ENCODE results near the gene RAPGEF3.

Gene RAPGEF3

GRCh38 chr12:47717046-47717442 lies 41.6 kb downstream of the RAPGEF3 start:
- Histone ChIP-seq H3K9ac (ENCODE audit: low read length) (peak overlapping the region; percentile 88), H3K79me1 (replicated peaks; ENCODE audit: low read length, poor library complexity, severe bottlenecking) (peaks cover 2% of the 10 kb centered on the region), H3K4me3 (ENCODE audit: insufficient read depth in 1 of 2, low read depth in 1 of 2, low read length in 2 of 2) (no peak overlapping the region), H2AFZ (ENCODE audit: low read depth, low read length) (no peak overlapping the region), H2BK5ac (ENCODE audit: low read depth, low read length, poor library complexity, severe bottlenecking) (no peak overlapping the region), H2BK120ac (ENCODE audit: low read depth, low read length) (no peak overlapping the region), H2BK15ac (ENCODE audit: low read depth, poor library complexity, severe bottlenecking) (no peak overlapping the region), H2AK5ac (ENCODE audit: low read length, severe bottlenecking) (no peak overlapping the region), H4K8ac (ENCODE audit: low read length) (no peak overlapping the region), H3K27me3 (ENCODE audit: control insufficient read depth in 1 of 2, insufficient read depth in 1 of 2, low read length in 2 of 2) (no peaks in the 10 kb centered on the region), H3K4me2 (ENCODE audit: low read length, poor library complexity, severe bottlenecking) (no peak overlapping the region), H3K18ac (ENCODE audit: low read depth in 1 of 2, low read length in 2 of 2) (no peak overlapping the region), H3K4ac (ENCODE audit: low read depth in 1 of 2, low read length in 2 of 2) (no peak overlapping the region), H3K9me3 (ENCODE audit: control insufficient read depth, low read length) (no peaks in the 10 kb centered on the region), H3K23ac (ENCODE audit: low read length in 2 of 2) (no peak overlapping the region), H3K27ac (ENCODE audit: low read length, poor library complexity, severe bottlenecking) (no peak overlapping the region), H3K36me3 (ENCODE audit: control insufficient read depth in 1 of 2, insufficient read depth in 2 of 2, low read depth in 1 of 2, low read length in 2 of 2) (peaks cover 0 to 7% of the 10 kb centered on the region in 2 experiments), H3K4me1 (ENCODE audit: control insufficient read depth, insufficient read depth, low read depth, low read length) (peaks cover 7% of the 10 kb centered on the region), H4K91ac (ENCODE audit: low read length) (no peak overlapping the region), H3K14ac (ENCODE audit: low read length in 2 of 2) (no peak overlapping the region), H2BK12ac (ENCODE audit: low read length in 2 of 2) (no peak overlapping the region)
- DNase-seq: no peak
- WGBS: 91% methylated on average over 6 of the region's 6 CpGs

GRCh38 chr12:47715877-47716548 lies 42.7 kb downstream of the RAPGEF3 start:
- H2BK5ac ChIP-seq (ENCODE audit: low read depth, low read length, poor library complexity, severe bottlenecking): no peak overlapping the region
- H3K36me3 ChIP-seq (ENCODE audit: control insufficient read depth in 1 of 2, insufficient read depth in 2 of 2, low read depth in 1 of 2, low read length in 2 of 2): peaks cover 0 to 7% of the 10 kb centered on the region in 2 experiments
- H3K9ac ChIP-seq (ENCODE audit: low read length): peak overlapping the region; percentile 37
- H3K79me1 ChIP-seq (replicated peaks; ENCODE audit: low read length, poor library complexity, severe bottlenecking): peaks cover 2% of the 10 kb centered on the region
- 89% methylated on average over 11 of the region's 13 CpGs for WGBS
- no peak overlapping the region for H4K91ac ChIP-seq (ENCODE audit: low read length)
- H3K14ac ChIP-seq (ENCODE audit: low read length in 2 of 2): no peak overlapping the region
- H2BK15ac ChIP-seq (ENCODE audit: low read depth, poor library complexity, severe bottlenecking): no peak overlapping the region
- H2BK12ac ChIP-seq (ENCODE audit: low read length in 2 of 2): no peak overlapping the region
- no peak overlapping the region for H2BK120ac ChIP-seq (ENCODE audit: low read depth, low read length)
- DNase-seq: no peak
- no peak overlapping the region for H2AFZ ChIP-seq (ENCODE audit: low read depth, low read length)
- no peaks in the 10 kb centered on the region for H3K27me3 ChIP-seq (ENCODE audit: control insufficient read depth in 1 of 2, insufficient read depth in 1 of 2, low read length in 2 of 2)
- no peak overlapping the region for H3K4me2 ChIP-seq (ENCODE audit: low read length, poor library complexity, severe bottlenecking)
- no peak overlapping the region for H3K27ac ChIP-seq (ENCODE audit: low read length, poor library complexity, severe bottlenecking)
- peak overlapping the region in 1 of 2 experiments; percentile 30 for H3K4ac ChIP-seq (ENCODE audit: low read depth in 1 of 2, low read length in 2 of 2)
- H3K4me1 ChIP-seq (ENCODE audit: control insufficient read depth, insufficient read depth, low read depth, low read length): peaks cover 7% of the 10 kb centered on the region
- H2AK5ac ChIP-seq (ENCODE audit: low read length, severe bottlenecking): no peak overlapping the region
- H4K8ac ChIP-seq (ENCODE audit: low read length): no peak overlapping the region
- H3K23ac ChIP-seq (ENCODE audit: low read length in 2 of 2): no peak overlapping the region
- no peak overlapping the region for H3K18ac ChIP-seq (ENCODE audit: low read depth in 1 of 2, low read length in 2 of 2)
- no peaks in the 10 kb centered on the region for H3K9me3 ChIP-seq (ENCODE audit: control insufficient read depth, low read length)
- peak overlapping the region in 1 of 2 experiments; percentile 60 for H3K4me3 ChIP-seq (ENCODE audit: insufficient read depth in 1 of 2, low read depth in 1 of 2, low read length in 2 of 2)

GRCh38 chr12:47715393-47715876 lies 43.2 kb downstream of the RAPGEF3 start:
- WGBS: 38% methylated on average over 10 of the region's 10 CpGs
- Histone ChIP-seq H3K79me1 (replicated peaks; ENCODE audit: low read length, poor library complexity, severe bottlenecking) (peaks cover 2% of the 10 kb centered on the region), H3K27ac (ENCODE audit: low read length, poor library complexity, severe bottlenecking) (no peak overlapping the region), H3K4me1 (ENCODE audit: control insufficient read depth, insufficient read depth, low read depth, low read length) (peaks cover 7% of the 10 kb centered on the region), H3K14ac (ENCODE audit: low read length in 2 of 2) (no peak overlapping the region), H2BK15ac (ENCODE audit: low read depth, poor library complexity, severe bottlenecking) (no peak overlapping the region), H3K4me2 (ENCODE audit: low read length, poor library complexity, severe bottlenecking) (no peak overlapping the region), H3K4ac (ENCODE audit: low read depth in 1 of 2, low read length in 2 of 2) (no peak overlapping the region), H3K36me3 (ENCODE audit: control insufficient read depth in 1 of 2, insufficient read depth in 2 of 2, low read depth in 1 of 2, low read length in 2 of 2) (peaks cover 0 to 7% of the 10 kb centered on the region in 2 experiments), H2BK5ac (ENCODE audit: low read depth, low read length, poor library complexity, severe bottlenecking) (no peak overlapping the region), H4K91ac (ENCODE audit: low read length) (no peak overlapping the region), H2BK12ac (ENCODE audit: low read length in 2 of 2) (no peak overlapping the region), H3K18ac (ENCODE audit: low read depth in 1 of 2, low read length in 2 of 2) (no peak overlapping the region), H3K23ac (ENCODE audit: low read length in 2 of 2) (no peak overlapping the region), H3K4me3 (ENCODE audit: insufficient read depth in 1 of 2, low read depth in 1 of 2, low read length in 2 of 2) (peak overlapping the region in 1 of 2 experiments; percentile 60), H3K27me3 (ENCODE audit: control insufficient read depth in 1 of 2, insufficient read depth in 1 of 2, low read length in 2 of 2) (no peaks in the 10 kb centered on the region), H3K9me3 (ENCODE audit: control insufficient read depth, low read length) (no peaks in the 10 kb centered on the region), H2AK5ac (ENCODE audit: low read length, severe bottlenecking) (no peak overlapping the region), H4K8ac (ENCODE audit: low read length) (no peak overlapping the region), H3K9ac (ENCODE audit: low read length) (peak overlapping the region; percentile 37), H2AFZ (ENCODE audit: low read depth, low read length) (no peak overlapping the region), H2BK120ac (ENCODE audit: low read depth, low read length) (no peak overlapping the region)
- DNase-seq: peak; percentile 76

GRCh38 chr12:47714826-47715386 lies 43.8 kb downstream of the RAPGEF3 start:
- peaks cover 7% of the 10 kb centered on the region for H3K4me1 ChIP-seq (ENCODE audit: control insufficient read depth, insufficient read depth, low read depth, low read length)
- no peak overlapping the region for H2AFZ ChIP-seq (ENCODE audit: low read depth, low read length)
- peak overlapping the region; percentile 37 for H3K9ac ChIP-seq (ENCODE audit: low read length)
- no peak overlapping the region for H4K91ac ChIP-seq (ENCODE audit: low read length)
- no peaks in the 10 kb centered on the region for H3K9me3 ChIP-seq (ENCODE audit: control insufficient read depth, low read length)
- no peak overlapping the region for H3K14ac ChIP-seq (ENCODE audit: low read length in 2 of 2)
- no peak overlapping the region for H3K18ac ChIP-seq (ENCODE audit: low read depth in 1 of 2, low read length in 2 of 2)
- no peak overlapping the region for H3K27ac ChIP-seq (ENCODE audit: low read length, poor library complexity, severe bottlenecking)
- no peak overlapping the region for H2BK120ac ChIP-seq (ENCODE audit: low read depth, low read length)
- H3K4ac ChIP-seq (ENCODE audit: low read depth in 1 of 2, low read length in 2 of 2): no peak overlapping the region
- no peak overlapping the region for H2BK15ac ChIP-seq (ENCODE audit: low read depth, poor library complexity, severe bottlenecking)
- H3K23ac ChIP-seq (ENCODE audit: low read length in 2 of 2): no peak overlapping the region
- H2AK5ac ChIP-seq (ENCODE audit: low read length, severe bottlenecking): no peak overlapping the region
- no peaks in the 10 kb centered on the region for H3K27me3 ChIP-seq (ENCODE audit: control insufficient read depth in 1 of 2, insufficient read depth in 1 of 2, low read length in 2 of 2)
- no peak overlapping the region for H2BK5ac ChIP-seq (ENCODE audit: low read depth, low read length, poor library complexity, severe bottlenecking)
- WGBS: 38% methylated on average over 5 of the region's 5 CpGs
- peaks cover 2% of the 10 kb centered on the region for H3K79me1 ChIP-seq (replicated peaks; ENCODE audit: low read length, poor library complexity, severe bottlenecking)
- no peak for DNase-seq
- H4K8ac ChIP-seq (ENCODE audit: low read length): no peak overlapping the region
- H3K36me3 ChIP-seq (ENCODE audit: control insufficient read depth in 1 of 2, insufficient read depth in 2 of 2, low read depth in 1 of 2, low read length in 2 of 2): peaks cover 0 to 2% of the 10 kb centered on the region in 2 experiments
- no peak overlapping the region for H3K4me3 ChIP-seq (ENCODE audit: insufficient read depth in 1 of 2, low read depth in 1 of 2, low read length in 2 of 2)
- no peak overlapping the region for H3K4me2 ChIP-seq (ENCODE audit: low read length, poor library complexity, severe bottlenecking)
- H2BK12ac ChIP-seq (ENCODE audit: low read length in 2 of 2): no peak overlapping the region

Data from mesenchymal stem cell (in vitro differentiated cells and primary cell).